HG02610 (cell line): Measurements from ENCODE around the gene RIC1.
"Not testable (repeated sequence)": the region's sequence is repeated elsewhere in the genome, so short reads cannot be mapped to it uniquely, and the experiment has no call there.

Source experiments
- ATAC-seq: cut with Tn5 transposase; IDR thresholded peaks from one replicate; pipeline ENCODE4 v1.9.1; 2021; ENCODE audit warnings: mild to moderate bottlenecking, moderate library complexity; ENCODE audit not compliant: unreplicated experiment

RIC1 gene

GRCh38 chr9:5667391-5667790 lies 38.5 kb downstream of the RIC1 start:
- no peak for ATAC-seq

- ATAC-seq: no peak
Observed at GRCh38 chr9:5670079-5670478, 41.2 kb downstream of the RIC1 start.

- ATAC-seq: peak; percentile 46
Observed at GRCh38 chr9:5671711-5672353, 42.9 kb downstream of the RIC1 start.

GRCh38 chr9:5675046-5675445 lies 46.1 kb downstream of the RIC1 start:
- not testable (repeated sequence) for ATAC-seq

GRCh38 chr9:5683591-5683990 lies 54.7 kb downstream of the RIC1 start:
- not testable (repeated sequence) for ATAC-seq

- no peak for ATAC-seq
Observed at GRCh38 chr9:5684101-5684500, 55.2 kb downstream of the RIC1 start.

GRCh38 chr9:5688109-5688508 lies 59.2 kb downstream of the RIC1 start:
- ATAC-seq: no peak

- ATAC-seq: no peak
Observed at GRCh38 chr9:5690278-5690677, 61.4 kb downstream of the RIC1 start.

GRCh38 chr9:5695860-5696259 lies 67.0 kb downstream of the RIC1 start:
- no peak for ATAC-seq

- peak; percentile 96 for ATAC-seq
Observed at GRCh38 chr9:5696884-5697283, 68.0 kb downstream of the RIC1 start.

- ATAC-seq: no peak
Observed at GRCh38 chr9:5698004-5698403, 69.1 kb downstream of the RIC1 start.

- ATAC-seq: no peak
Observed at GRCh38 chr9:5698810-5699556, 70.1 kb downstream of the RIC1 start.

- ATAC-seq: no peak
Observed at GRCh38 chr9:5708414-5708813, 79.5 kb downstream of the RIC1 start.

GRCh38 chr9:5712651-5713390 lies 83.9 kb downstream of the RIC1 start:
- no peak for ATAC-seq

- no peak for ATAC-seq
Observed at GRCh38 chr9:5714501-5715401, 85.8 kb downstream of the RIC1 start.

- no peak for ATAC-seq
Observed at GRCh38 chr9:5715548-5716127, 86.7 kb downstream of the RIC1 start.

- not testable (repeated sequence) for ATAC-seq
Observed at GRCh38 chr9:5717434-5717833, 88.5 kb downstream of the RIC1 start.

GRCh38 chr9:5718296-5719032 lies 89.6 kb downstream of the RIC1 start:
- no peak for ATAC-seq

- no peak for ATAC-seq
Observed at GRCh38 chr9:5719100-5719926, 90.4 kb downstream of the RIC1 start.
